Lung (tissue), 12 donors: ENCODE measurements around the gene SKOR2. TPM values are rescaled to one million over a fixed set of nuclear protein-coding genes. Genes with fewer than 3 reads are reported as not detected.

Source experiments
- ATAC-seq: fragments of 200-7000 bp; cut with Tn5 transposase; one replicate; pipeline ENCODE4 v1.9.1; 2020; ENCODE audit warnings: moderate number of reproducible peaks; ENCODE audit not compliant: insufficient read depth, low FRiP score
- DNase-seq, 3 donors: peaks; one replicate each; pipeline ENCODE4 v3.0.0-alpha.2; 2013 to 2017
- H3K27ac ChIP-seq, 2 donors: one replicate each; pipeline ENCODE4 v1.5.1; 2013; ENCODE audit warnings: mild to moderate bottlenecking in 2 of 2, moderate library complexity in 2 of 2, control low read depth in 1 of 2, inconsistent platforms in 1 of 2, low read depth in 1 of 2, low read length in 1 of 2
- H3K27me3 ChIP-seq, 3 donors: one replicate each; pipeline ENCODE4 v1.5.1; 2013; ENCODE audit warnings: low read length in 2 of 3; ENCODE audit not compliant: control insufficient read depth in 3 of 3, insufficient read depth in 3 of 3
- H3K36me3 ChIP-seq, 4 donors: one replicate each; pipeline ENCODE4 v1.5.1; 2013; ENCODE audit warnings: low read length in 4 of 4, mild to moderate bottlenecking in 1 of 4, moderate library complexity in 1 of 4; ENCODE audit not compliant: control insufficient read depth in 4 of 4, insufficient read depth in 4 of 4
- H3K4me1 ChIP-seq, 5 donors: one replicate each; pipeline ENCODE4 v1.5.1; 2013; ENCODE audit warnings: low read length in 5 of 5, mild to moderate bottlenecking in 2 of 5, moderate library complexity in 1 of 5; ENCODE audit not compliant: control insufficient read depth in 5 of 5, insufficient read depth in 5 of 5
- H3K4me3 ChIP-seq: one replicate; pipeline ENCODE4 v1.5.1; 2013; ENCODE audit warnings: mild to moderate bottlenecking, control low read depth, moderate library complexity
- H3K9ac ChIP-seq, 2 donors: one replicate each; pipeline ENCODE4 v1.5.1; 2013; ENCODE audit warnings: low read length in 2 of 2, control low read depth in 1 of 2; ENCODE audit not compliant: insufficient read depth in 1 of 2
- H3K9me3 ChIP-seq, 4 donors: one replicate each; pipeline ENCODE4 v1.5.1; 2013; ENCODE audit warnings: low read length in 3 of 4, mild to moderate bottlenecking in 1 of 4, moderate library complexity in 1 of 4; ENCODE audit not compliant: control insufficient read depth in 4 of 4, insufficient read depth in 3 of 4
- WGBS, 2 donors: extraction: QIAGEN DNeasy Blood & Tissue Kit; methylation state at CpG; one replicate each; pipeline ENCODE4 v1.1.7; 2013; 5-methylcytosine and 5-hydroxymethylcytosine counted together
- polyA plus RNA-seq, 2 donors: library from polyadenylated mRNA; stranded (reverse); fragments of 200-250 nt; gene quantifications; one replicate each; pipeline ENCODE4 v1.2.1, GENCODE V29; 2013
- total RNA-seq, 2 donors: library from RNA; depleted of rRNA in 1 of 2; stranded (reverse); fragments of >200 nt in 1 of 2; gene quantifications; one replicate each; pipeline ENCODE4 v1.2.1, GENCODE V29; 2014 to 2021
- TF ChIP-seq, protein P1 (sequence below): IDR thresholded peaks from 2 replicates; pipeline ENCODE4 v1.5.1; 2012; ENCODE audit warnings: mild to moderate bottlenecking; ENCODE audit errors: control extremely low read depth, extremely low read depth
- donor health status: control.
- donor health status: control.
- donor health status: Bipolar disorder and iron deficiency.
- donor health status: healthy.
- donor health status: DM: yes; HTN: yes; CAD: no.

The SKOR2 gene
- total and polyA plus RNA-seq, 4 donors = not detected

GRCh38 chr18:47175898-47176575 lies 75.4 kb downstream of the SKOR2 start, which contains the start of gene IER3IP1:
TSS of gene IER3IP1 (minus strand) at chr18:47176364. CDS start at chr18:47176277, 87 bp downstream.
- DNase-seq = peak; percentile 90 to 93 (median 93)
- TF ChIP-seq, protein P1, sequence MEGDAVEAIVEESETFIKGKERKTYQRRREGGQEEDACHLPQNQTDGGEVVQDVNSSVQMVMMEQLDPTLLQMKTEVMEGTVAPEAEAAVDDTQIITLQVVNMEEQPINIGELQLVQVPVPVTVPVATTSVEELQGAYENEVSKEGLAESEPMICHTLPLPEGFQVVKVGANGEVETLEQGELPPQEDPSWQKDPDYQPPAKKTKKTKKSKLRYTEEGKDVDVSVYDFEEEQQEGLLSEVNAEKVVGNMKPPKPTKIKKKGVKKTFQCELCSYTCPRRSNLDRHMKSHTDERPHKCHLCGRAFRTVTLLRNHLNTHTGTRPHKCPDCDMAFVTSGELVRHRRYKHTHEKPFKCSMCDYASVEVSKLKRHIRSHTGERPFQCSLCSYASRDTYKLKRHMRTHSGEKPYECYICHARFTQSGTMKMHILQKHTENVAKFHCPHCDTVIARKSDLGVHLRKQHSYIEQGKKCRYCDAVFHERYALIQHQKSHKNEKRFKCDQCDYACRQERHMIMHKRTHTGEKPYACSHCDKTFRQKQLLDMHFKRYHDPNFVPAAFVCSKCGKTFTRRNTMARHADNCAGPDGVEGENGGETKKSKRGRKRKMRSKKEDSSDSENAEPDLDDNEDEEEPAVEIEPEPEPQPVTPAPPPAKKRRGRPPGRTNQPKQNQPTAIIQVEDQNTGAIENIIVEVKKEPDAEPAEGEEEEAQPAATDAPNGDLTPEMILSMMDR = no peak
- H3K4me1 ChIP-seq = peaks cover 5 to 22% (median 12%) of the 10 kb centered on the region in 5 donors
- no peaks in the 10 kb centered on the region for H3K27me3 ChIP-seq
- no peaks in the 10 kb centered on the region for H3K9me3 ChIP-seq
- 1% methylated on average over 48 of the region's 48 CpGs for WGBS, 2 donors
- peak within 1 kb of the TSS; percentile 79 to 96 for H3K27ac ChIP-seq
- peak within 1 kb of the TSS; percentile 72 to 80 for H3K9ac ChIP-seq
- no peaks in the 10 kb centered on the region for H3K36me3 ChIP-seq
- H3K4me3 ChIP-seq = peak within 1 kb of the TSS; percentile 84
- peak; percentile 97 for ATAC-seq

GRCh38 chr18:47175283-47175897 lies 76.1 kb downstream of the SKOR2 start:
- TF ChIP-seq, protein P1 = no peak
- H3K36me3 ChIP-seq = no peaks in the 10 kb centered on the region
- peak in 2 of 3 donors; percentile 30 to 32 for DNase-seq
- H3K4me1 ChIP-seq = peaks cover 5 to 22% (median 12%) of the 10 kb centered on the region in 5 donors
- H3K9ac ChIP-seq = peak overlapping the region; percentile 72 to 80
- WGBS, 2 donors = 3 to 7% methylated on average over 24 of the region's 24 CpGs
- no peak for ATAC-seq
- H3K9me3 ChIP-seq = no peaks in the 10 kb centered on the region
- peak overlapping the region; percentile 79 to 96 for H3K27ac ChIP-seq
- H3K4me3 ChIP-seq = peak overlapping the region; percentile 84
- H3K27me3 ChIP-seq = no peaks in the 10 kb centered on the region

GRCh38 chr18:47174545-47175116 lies 76.8 kb downstream of the SKOR2 start:
- WGBS, 2 donors = 70 to 78% methylated on average over 13 of the region's 13 CpGs
- H3K36me3 ChIP-seq = no peaks in the 10 kb centered on the region
- H3K27me3 ChIP-seq = no peaks in the 10 kb centered on the region
- TF ChIP-seq, protein P1 = no peak
- peak overlapping the region in 1 of 2 donors; percentile 65 for H3K9ac ChIP-seq
- DNase-seq (peak in 2 of 3 donors; percentile 15 to 33), ATAC-seq (no peak)
- H3K27ac ChIP-seq = no peak overlapping the region
- H3K4me3 ChIP-seq = no peak overlapping the region
- H3K9me3 ChIP-seq = no peaks in the 10 kb centered on the region
- peaks cover 4 to 22% (median 10%) of the 10 kb centered on the region in 5 donors for H3K4me1 ChIP-seq
